RPMI7951 (cell line): ENCODE measurements around the gene LAMP1. TPM values are rescaled to one million over a fixed set of nuclear protein-coding genes. Genes with fewer than 3 reads are reported as not detected.
"Not testable (repeated sequence)": the region's sequence is repeated elsewhere in the genome, so short reads cannot be mapped to it uniquely, and the experiment has no call there.

Source experiments
- DNase-seq: peaks from one replicate; pipeline ENCODE4 v3.0.0-alpha.2; 2012; ENCODE audit warnings: low read depth
- total RNA-seq: library from RNA; depleted of rRNA; stranded (reverse); fragments of >200 nt; shearing (Covaris generic); gene quantifications from 2 replicates; pipeline ENCODE4 v1.2.3, GENCODE V29; 2014

LAMP1 gene
- total RNA-seq, 1 experiment from 2014 or later: 97.8 TPM

GRCh38 chr13:113327766-113328471, 30.9 kb downstream of the LAMP1 start:
- no peak for DNase-seq

- DNase-seq: no peak
These were observed 31.8 kb downstream of the LAMP1 start for GRCh38 chr13:113328851-113329250.

- DNase-seq: no peak
These were observed 32.7 kb downstream of the LAMP1 start for GRCh38 chr13:113329656-113330312.

GRCh38 chr13:113332615-113333014, 35.6 kb downstream of the LAMP1 start:
- no peak for DNase-seq

GRCh38 chr13:113333076-113333475, 36.0 kb downstream of the LAMP1 start:
- DNase-seq: no peak

GRCh38 chr13:113337556-113337955, 40.5 kb downstream of the LAMP1 start:
- no peak for DNase-seq

- DNase-seq: no peak
These were observed 40.9 kb downstream of the LAMP1 start for GRCh38 chr13:113337976-113338375.

- DNase-seq: no peak
These were observed 41.4 kb downstream of the LAMP1 start for GRCh38 chr13:113338451-113338850.

- peak; percentile 14 for DNase-seq
These were observed 46.0 kb downstream of the LAMP1 start for GRCh38 chr13:113342820-113343691.

GRCh38 chr13:113343692-113343968, 46.6 kb downstream of the LAMP1 start:
- DNase-seq: no peak

GRCh38 chr13:113345486-113345885, 48.4 kb downstream of the LAMP1 start:
- no peak for DNase-seq

GRCh38 chr13:113347736-113348225, 50.7 kb downstream of the LAMP1 start:
- not testable (repeated sequence) for DNase-seq

- DNase-seq: no peak
These were observed 51.6 kb downstream of the LAMP1 start for GRCh38 chr13:113348591-113348990.

- no peak for DNase-seq
These were observed 52.0 kb downstream of the LAMP1 start for GRCh38 chr13:113349050-113349449.

GRCh38 chr13:113349491-113349890, 52.5 kb downstream of the LAMP1 start:
- no peak for DNase-seq

- DNase-seq: no peak
These were observed 53.3 kb downstream of the LAMP1 start for GRCh38 chr13:113350065-113350937.

GRCh38 chr13:113350938-113351335, 53.9 kb downstream of the LAMP1 start:
- DNase-seq: no peak

GRCh38 chr13:113351514-113352026, 54.5 kb downstream of the LAMP1 start:
- no peak for DNase-seq

- no peak for DNase-seq
These were observed 56.2 kb downstream of the LAMP1 start for GRCh38 chr13:113353254-113353653.

- DNase-seq: no peak
These were observed 58.0 kb downstream of the LAMP1 start for GRCh38 chr13:113354831-113355610.

GRCh38 chr13:113355621-113356020, 58.6 kb downstream of the LAMP1 start:
- DNase-seq: no peak
